GM18951 (cell line): ENCODE results near the gene CBX5.

Source experiments
- POLR2A ChIP-seq: IDR thresholded peaks from 4 replicates; pipeline ENCODE4 v1.6.1; 2011; ENCODE audit warnings: mild to moderate bottlenecking; ENCODE audit not compliant: insufficient read length, insufficient read depth; ENCODE audit errors: extremely low read depth
- in situ Hi-C: fragments of 300-500 bp; cut with MboI; formaldehyde crosslinking; loops from one replicate; pipeline ENCODE4 v1.12.0; 2022; ENCODE audit warnings: low sequenced_read_pairs, mixed read lengths, inconsistent platforms; ENCODE audit not compliant: unreplicated experiment

Gene CBX5

GRCh38 chr12:54182981-54183380 is 96.9 kb downstream of the CBX5 start:
- in situ Hi-C loops = no loop called here
- TF ChIP-seq POLR2A = no peak

- TF ChIP-seq POLR2A = no peak
- in situ Hi-C loops = no loop called here
Observed at GRCh38 chr12:54182086-54182485, 97.8 kb downstream of the CBX5 start.
